GM10266 (cell line): Measurements from ENCODE around the gene RSU1.

Experiments
- DNase-seq: peaks from one replicate; pipeline ENCODE4 v3.0.0; 2012; ENCODE audit errors: extremely low spot score
- CTCF ChIP-seq: IDR thresholded peaks from 2 replicates; pipeline ENCODE4 v1.5.1; 2012; ENCODE audit warnings: mild to moderate bottlenecking, low read depth; ENCODE audit not compliant: control insufficient read depth, insufficient read depth; ENCODE audit errors: missing control alignments

The RSU1 gene

GRCh38 chr10:16646181-16647059, 170.8 kb downstream of the RSU1 start:
- no peak for DNase-seq
- TF ChIP-seq CTCF: no peak

- TF ChIP-seq CTCF: no peak
- no peak for DNase-seq
Observed at GRCh38 chr10:16644146-16644545, 173.1 kb downstream of the RSU1 start.

- no peak for TF ChIP-seq CTCF
- DNase-seq: no peak
Observed at GRCh38 chr10:16643502-16643901, 173.7 kb downstream of the RSU1 start.

- no peak for TF ChIP-seq CTCF
- no peak for DNase-seq
Observed at GRCh38 chr10:16640153-16640552, 177.1 kb downstream of the RSU1 start.

- no peak for DNase-seq
- TF ChIP-seq CTCF: no peak
Observed at GRCh38 chr10:16639471-16639870, 177.8 kb downstream of the RSU1 start.

GRCh38 chr10:16632996-16633395, 184.2 kb downstream of the RSU1 start:
- no peak for TF ChIP-seq CTCF
- no peak for DNase-seq

- DNase-seq: no peak
- no peak for TF ChIP-seq CTCF
Observed at GRCh38 chr10:16626697-16627096, 190.5 kb downstream of the RSU1 start.
